Endometrial microvascular endothelial cells (primary cell): ENCODE results near the gene MEOX1. TPM values are rescaled to one million over a fixed set of nuclear protein-coding genes. Genes with fewer than 3 reads are reported as not detected.

Experiments
- in situ Hi-C: cut with HindIII; loops from 2 replicates; pipeline ENCODE4 v1.10.0; 2017; ENCODE audit warnings: low sequenced_read_pairs, low pct_unique_long_range_greater_than_20kb; ENCODE audit errors: inconsistent ontology term
- total RNA-seq: library from RNA; depleted of rRNA; stranded (reverse); fragments of >200 nt; gene quantifications from one replicate; pipeline ENCODE4 v1.2.3, GENCODE V29; 2015; ENCODE audit errors: inconsistent ontology term

Gene MEOX1
- total RNA-seq, 1 donor from 2014 or later = not detected

DNA sequence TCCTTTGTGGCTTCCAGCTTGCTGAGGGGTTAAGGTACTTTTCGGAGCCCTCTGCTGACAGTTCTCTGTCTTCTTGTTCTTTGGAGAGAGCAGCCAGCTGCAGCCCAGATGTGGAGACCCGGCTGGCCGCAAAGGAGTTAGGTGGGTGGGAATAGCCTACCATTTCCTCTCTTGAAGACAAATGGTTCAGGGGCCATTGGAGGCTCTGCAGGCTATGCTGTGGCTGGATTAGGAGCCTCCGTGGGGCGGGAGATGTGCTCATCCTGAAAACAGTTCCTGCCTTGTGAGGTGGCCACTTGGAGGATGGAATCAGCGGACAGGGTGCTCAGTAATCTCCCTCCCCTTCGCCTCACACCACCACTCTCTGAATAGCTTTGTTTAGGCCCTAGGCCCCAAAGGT, 30.3 kb downstream of the MEOX1 start:
- in situ Hi-C loops = no loop called here

- in situ Hi-C loops = no loop called here
Observed at GRCh38 chr17:43628089-43628650, 33.6 kb downstream of the MEOX1 start.

DNA sequence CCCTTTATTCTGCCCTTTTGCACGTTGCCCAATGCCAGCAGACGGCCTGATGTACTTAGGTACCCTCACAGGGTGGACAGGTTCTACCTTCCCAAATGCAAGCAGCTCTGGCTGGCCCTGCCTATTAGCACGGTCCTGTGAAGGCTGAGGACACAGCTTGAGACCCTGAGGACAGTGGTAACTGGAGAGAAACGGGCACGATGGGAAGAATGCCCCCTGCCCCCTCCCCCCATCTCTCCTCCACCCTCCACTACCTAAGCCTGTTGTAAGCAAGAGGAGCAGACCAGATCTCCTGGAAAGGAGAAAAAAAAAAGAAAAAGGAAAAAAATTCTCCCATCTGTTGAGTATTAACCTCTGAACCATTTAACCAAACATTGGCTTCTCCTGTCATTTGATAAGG, 34.1 kb downstream of the MEOX1 start:
- in situ Hi-C loops = no loop called here

- in situ Hi-C loops = no loop called here
Observed at GRCh38 chr17:43626023-43626422, 35.7 kb downstream of the MEOX1 start.

DNA sequence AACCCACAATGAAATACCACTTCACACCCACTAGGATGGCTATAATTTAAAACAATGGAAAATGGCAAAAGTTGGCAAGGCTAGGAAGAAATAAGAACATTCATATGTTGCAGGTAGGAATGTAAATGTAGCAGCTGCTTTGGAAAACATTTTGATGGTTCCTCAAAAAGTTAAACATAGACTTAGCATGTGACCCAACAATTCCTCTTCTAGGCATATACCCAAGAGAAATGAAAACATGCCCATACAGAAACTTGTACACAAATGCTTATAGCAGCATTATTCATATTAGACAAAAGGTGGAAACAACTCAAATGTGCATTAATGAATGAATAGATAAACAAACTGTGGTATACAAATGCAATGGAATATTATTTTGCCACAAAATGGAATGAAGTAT, 36.1 kb downstream of the MEOX1 start:
- in situ Hi-C loops = no loop called here

DNA sequence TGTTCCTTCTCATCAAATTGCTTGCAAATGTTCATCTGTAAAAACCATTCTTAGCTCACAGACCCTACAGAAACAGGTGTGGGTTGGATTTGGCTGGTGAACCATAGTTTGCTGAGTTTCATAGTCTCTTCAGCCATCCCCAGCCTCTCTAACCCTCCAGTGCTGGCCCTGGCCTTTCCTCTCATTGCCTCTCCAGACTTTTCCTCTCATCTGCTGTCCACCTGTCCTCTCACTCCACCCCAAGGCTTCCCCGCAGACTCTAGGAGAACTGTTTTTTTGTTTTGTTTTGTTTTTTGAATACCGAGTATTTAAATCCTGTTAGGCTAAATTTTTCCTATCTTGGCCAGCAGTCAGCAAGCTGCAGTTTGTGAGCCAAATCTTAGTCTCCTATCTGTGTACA, 41.1 kb downstream of the MEOX1 start:
- in situ Hi-C loops = no loop called here

GRCh38 chr17:43620147-43620546, 41.6 kb downstream of the MEOX1 start:
- in situ Hi-C loops = no loop called here

DNA sequence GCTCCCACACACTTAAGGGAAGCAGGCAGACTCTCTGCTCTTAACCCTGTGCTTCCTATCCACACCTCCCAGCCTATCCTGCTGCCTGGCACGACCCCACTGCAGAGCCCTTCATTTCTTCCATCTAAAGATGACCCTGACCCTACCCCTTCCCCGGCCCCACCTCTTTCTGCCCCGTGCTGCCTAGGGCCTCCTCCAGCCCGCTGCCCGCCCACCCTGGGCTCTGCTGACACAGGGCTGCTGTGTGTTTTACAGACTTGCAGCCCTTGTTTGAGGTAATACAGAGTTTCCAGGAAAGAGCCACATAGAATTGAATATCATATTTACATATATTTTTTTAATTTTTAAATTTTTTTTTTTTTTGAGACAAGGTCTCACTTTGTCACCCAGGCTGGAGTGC, 42.0 kb downstream of the MEOX1 start:
- in situ Hi-C loops = no loop called here

DNA sequence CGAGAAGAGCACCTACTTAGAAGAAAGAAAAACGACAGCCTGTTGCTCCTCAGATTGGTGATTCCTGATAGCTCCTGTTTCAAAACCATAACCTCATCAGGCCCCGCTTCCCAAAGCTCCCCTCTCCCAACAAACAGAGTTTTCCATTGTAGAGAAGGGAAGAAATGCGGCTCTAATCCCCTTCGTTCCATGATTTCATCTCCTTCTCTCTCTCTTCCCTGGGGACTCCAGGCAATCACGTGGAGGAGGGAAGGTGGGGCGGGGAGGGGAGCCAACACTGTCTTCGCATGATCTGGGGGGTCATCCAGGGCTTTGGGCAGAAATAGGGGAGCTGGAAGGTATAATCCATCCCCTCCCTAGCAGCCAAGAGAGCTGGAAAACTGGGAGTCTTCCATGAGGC, 43.4 kb downstream of the MEOX1 start:
- in situ Hi-C loops = no loop called here

GRCh38 chr17:43616852-43617251, 44.9 kb downstream of the MEOX1 start:
- in situ Hi-C loops = no loop called here

- in situ Hi-C loops = no loop called here
Observed at GRCh38 chr17:43616421-43616820, 45.3 kb downstream of the MEOX1 start.

- in situ Hi-C loops = no loop called here
Observed at GRCh38 chr17:43616029-43616351, 45.7 kb downstream of the MEOX1 start.

- in situ Hi-C loops = no loop called here
Observed at GRCh38 chr17:43615330-43616028, 46.2 kb downstream of the MEOX1 start.

- in situ Hi-C loops = no loop called here
Observed at GRCh38 chr17:43614561-43614960, 47.2 kb downstream of the MEOX1 start.

- in situ Hi-C loops = no loop called here
Observed at GRCh38 chr17:43613917-43614316, 47.8 kb downstream of the MEOX1 start.

DNA sequence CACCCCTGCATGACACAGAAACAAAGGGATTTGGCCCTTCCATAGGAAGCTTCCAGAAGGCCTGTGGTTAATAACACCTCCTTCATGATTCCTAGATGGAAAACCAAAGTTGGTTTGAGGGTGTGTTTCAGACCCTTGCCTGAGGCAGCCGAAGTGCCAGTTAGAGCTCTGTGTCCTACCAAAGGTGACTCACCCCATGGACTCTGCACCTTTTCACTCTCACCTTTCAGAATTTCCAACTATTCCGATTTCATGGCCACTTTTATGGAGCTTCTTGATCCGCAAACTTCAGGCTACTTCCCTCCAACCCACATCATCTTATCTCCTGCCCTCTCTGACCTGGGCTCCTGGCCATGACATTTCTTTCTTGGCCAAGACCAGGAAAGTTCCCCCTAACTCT, 49.2 kb downstream of the MEOX1 start:
- in situ Hi-C loops = no loop called here

DNA sequence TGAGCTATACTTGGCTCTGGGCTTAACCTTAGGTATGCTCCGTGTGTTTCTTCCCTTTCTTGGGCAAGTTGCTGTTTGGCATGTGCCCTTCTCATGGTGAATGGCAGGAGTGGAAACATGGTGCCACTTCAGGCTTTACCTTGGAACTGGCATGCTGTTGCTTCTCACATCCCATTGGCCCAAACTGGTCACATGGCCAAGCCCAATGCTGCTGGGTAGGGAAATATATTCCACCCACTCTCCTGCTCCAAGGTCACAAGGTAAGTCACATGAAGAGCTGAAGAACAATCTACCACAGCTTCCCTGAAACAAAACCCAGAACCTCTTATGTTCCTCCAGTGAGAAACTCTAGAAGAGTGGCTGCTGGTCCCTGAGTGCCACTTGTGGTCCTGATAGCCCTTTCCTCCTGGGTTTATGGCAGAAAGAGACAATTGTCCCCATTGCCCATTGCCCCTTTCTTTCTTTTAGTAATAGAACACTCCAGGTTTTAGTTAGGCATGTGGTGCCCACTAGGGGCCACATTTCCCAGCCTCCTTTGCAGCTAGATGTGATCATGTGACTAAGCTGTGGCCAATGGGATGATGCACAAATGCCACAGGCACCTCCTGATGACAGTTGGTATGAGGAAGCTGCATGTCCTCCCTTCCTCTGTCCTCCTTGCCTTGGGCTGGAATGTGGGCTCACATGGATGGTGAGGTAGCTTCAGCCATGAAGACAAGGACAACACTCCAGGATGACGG, 50.3 kb downstream of the MEOX1 start:
- in situ Hi-C loops = no loop called here

DNA sequence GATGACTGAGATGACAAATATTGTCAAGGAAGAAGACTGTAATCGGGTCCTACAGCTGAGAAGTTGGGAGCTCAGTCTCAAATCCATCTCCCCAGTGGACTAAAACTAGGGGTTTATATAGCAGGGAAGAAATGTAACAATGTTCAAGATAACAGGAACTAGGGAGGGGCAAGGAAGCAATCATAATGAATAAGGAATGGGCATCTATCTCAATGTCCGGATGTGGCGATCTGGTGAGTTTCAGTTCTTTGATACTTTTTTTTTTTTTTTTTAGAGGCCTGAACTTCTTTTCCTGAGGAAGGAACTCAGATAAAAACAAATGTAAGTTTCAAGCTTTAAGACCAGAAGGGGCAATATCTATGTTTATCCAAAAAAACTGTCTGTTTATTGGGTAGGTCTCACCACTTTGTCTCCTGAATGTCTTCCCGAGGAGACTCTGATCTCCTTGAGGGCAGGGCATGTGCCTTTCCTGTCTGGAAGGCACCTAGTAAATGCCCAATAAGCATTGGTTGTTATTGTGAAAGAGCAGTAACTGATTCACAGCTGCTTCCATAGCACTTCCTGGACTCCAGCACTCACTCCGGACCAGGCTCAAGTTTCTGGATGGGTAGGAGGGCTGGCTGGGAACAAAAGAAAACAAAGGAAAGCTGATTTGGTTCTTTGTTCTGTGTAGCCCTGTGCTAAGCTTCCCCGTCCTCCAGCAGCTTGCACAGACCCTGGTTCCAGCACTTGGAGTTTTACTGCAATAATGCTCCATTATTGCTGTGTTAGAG, 51.9 kb downstream of the MEOX1 start:
- in situ Hi-C loops = no loop called here

- in situ Hi-C loops = no loop called here
Observed at GRCh38 chr17:43608313-43608712, 53.4 kb downstream of the MEOX1 start.

GRCh38 chr17:43604549-43604948, 57.2 kb downstream of the MEOX1 start:
- in situ Hi-C loops = no loop called here
